WTC11 (cell line): ENCODE data around the gene PRDX6. TPM values are rescaled to one million over a fixed set of nuclear protein-coding genes. Genes with fewer than 3 reads are reported as not detected.

Experiments
- ATAC-seq: fragments of 200-7000 bp; cut with Tn5 transposase; 2 replicates; pipeline ENCODE4 v1.10.0; 2021; ENCODE audit warnings: mild to moderate bottlenecking, moderate library complexity
- CTCF ChIA-PET: fragments of 300-600 bp; sonication (Branson Sonifier 250); formaldehyde crosslinking; loops from one replicate; lab custom pipeline; 2021; ENCODE audit warnings: antibody characterized with exemption; lab: Charles Lee
- POLR2A ChIA-PET: fragments of 350-600 bp; sonication (Branson Sonifier 250); formaldehyde crosslinking; loops from one replicate; lab custom pipeline; 2021; ENCODE audit warnings: antibody characterized with exemption; lab: Charles Lee
- DNase-seq: peaks from one replicate; pipeline ENCODE4 v3.0.0; 2021; ENCODE audit warnings: low spot score
- H3K27ac Mint-ChIP-seq: 2 replicates; pipeline ENCODE4 v1.8.0; 2021; ENCODE audit warnings: mixed read lengths
- H3K27me3 Mint-ChIP-seq: 2 replicates; pipeline ENCODE4 v1.8.0; 2021; ENCODE audit warnings: low read depth, mild to moderate bottlenecking, moderate library complexity, mixed read lengths
- H3K36me3 Mint-ChIP-seq: 2 replicates; pipeline ENCODE4 v1.8.0; 2021; ENCODE audit warnings: mixed read lengths
- H3K4me1 Mint-ChIP-seq: 2 replicates; pipeline ENCODE4 v1.8.0; 2022; ENCODE audit warnings: mixed read lengths
- H3K4me3 Mint-ChIP-seq: 2 replicates; pipeline ENCODE4 v1.8.0; 2021; ENCODE audit warnings: mild to moderate bottlenecking, moderate library complexity, mixed read lengths
- H3K9me3 Mint-ChIP-seq: 2 replicates; pipeline ENCODE4 v1.8.0; 2021; ENCODE audit warnings: mixed read lengths
- ATF1 ChIP-seq: sonication (generic); formaldehyde crosslinking; IDR thresholded peaks from 2 replicates; pipeline ENCODE4 v1.8.1; 2023; ENCODE audit warnings: mild to moderate bottlenecking, moderate library complexity, missing genetic modification reagents
- CBFB ChIP-seq: sonication (generic); formaldehyde crosslinking; IDR thresholded peaks from 2 replicates; pipeline ENCODE4 v1.8.1; 2022; ENCODE audit warnings: mild to moderate bottlenecking, low read depth, missing genetic modification reagents
- NR3C1 ChIP-seq: sonication (generic); formaldehyde crosslinking; conservative IDR thresholded peaks from 2 replicates; pipeline ENCODE4 v1.8.1; 2023; ENCODE audit warnings: low read depth, mild to moderate bottlenecking, missing genetic modification reagents
- OVOL2 ChIP-seq: fragments of 250-450 bp; sonication (Bioruptor Pico); IDR thresholded peaks from 2 replicates; pipeline ENCODE4 v1.9.0; 2021; ENCODE audit warnings: mild to moderate bottlenecking, borderline replicate concordance
- PRRX2 ChIP-seq: fragments of 250-450 bp; sonication (Bioruptor Pico); IDR thresholded peaks from 2 replicates; pipeline ENCODE4 v1.8.0; 2021; ENCODE audit warnings: mild to moderate bottlenecking
- ZBTB21 ChIP-seq: sonication (generic); formaldehyde crosslinking; IDR thresholded peaks from 2 replicates; pipeline ENCODE4 v1.8.1; 2023; ENCODE audit warnings: mild to moderate bottlenecking, missing genetic modification reagents, borderline replicate concordance
- total RNA-seq: library from RNA; stranded (reverse); gene quantifications from 3 replicates; pipeline ENCODE4 v1.2.3, GENCODE V29; 2021
- TF ChIP-seq, protein P1 (sequence below): sonication (generic); formaldehyde crosslinking; IDR thresholded peaks from 2 replicates; pipeline ENCODE4 v1.8.0; 2023; ENCODE audit warnings: missing genetic modification reagents, mild to moderate bottlenecking, borderline replicate concordance
- TF ChIP-seq, protein P2 (sequence below): sonication (generic); formaldehyde crosslinking; IDR thresholded peaks from 2 replicates; pipeline ENCODE4 v1.8.0; 2022; ENCODE audit warnings: mild to moderate bottlenecking, missing genetic modification reagents
- TF ChIP-seq, protein P3 (sequence below): sonication (generic); formaldehyde crosslinking; IDR thresholded peaks from 2 replicates; pipeline ENCODE4 v1.8.1; 2022; ENCODE audit warnings: mild to moderate bottlenecking, missing genetic modification reagents, moderate library complexity, borderline replicate concordance
- TF ChIP-seq, protein P4 (sequence below): fragments of 200-600 bp; IDR thresholded peaks from 2 replicates; pipeline ENCODE4 v1.8.0; 2022; ENCODE audit warnings: antibody characterized with exemption
- TF ChIP-seq, protein P5 (sequence below): fragments of 250-450 bp; sonication (Bioruptor Pico); conservative IDR thresholded peaks from 2 replicates; pipeline ENCODE4 v1.9.0; 2021; ENCODE audit warnings: mild to moderate bottlenecking

PRDX6 gene
- total RNA-seq, 1 experiment from 2014 or later: 538 TPM

DNA sequence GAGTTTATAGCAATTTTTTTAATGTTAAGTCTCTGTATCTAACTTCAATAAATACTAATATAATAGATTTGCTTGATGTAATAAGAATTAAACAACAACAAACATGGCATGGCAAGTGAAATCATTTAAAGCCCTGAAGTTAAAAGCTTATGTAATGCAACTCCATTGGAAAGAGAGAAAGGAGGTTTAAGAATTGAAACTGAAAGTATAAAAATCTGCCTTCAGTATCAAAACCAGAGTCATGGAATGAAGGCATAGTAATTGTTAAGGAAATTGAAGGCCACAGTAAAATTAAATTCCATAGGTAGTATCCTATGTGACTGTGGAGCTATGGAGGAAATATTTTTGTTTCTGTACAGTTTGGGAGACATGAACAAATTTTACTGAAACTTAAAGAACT is 55.1 kb downstream of the PRDX6 start (continued):
- TF ChIP-seq, protein P1, sequence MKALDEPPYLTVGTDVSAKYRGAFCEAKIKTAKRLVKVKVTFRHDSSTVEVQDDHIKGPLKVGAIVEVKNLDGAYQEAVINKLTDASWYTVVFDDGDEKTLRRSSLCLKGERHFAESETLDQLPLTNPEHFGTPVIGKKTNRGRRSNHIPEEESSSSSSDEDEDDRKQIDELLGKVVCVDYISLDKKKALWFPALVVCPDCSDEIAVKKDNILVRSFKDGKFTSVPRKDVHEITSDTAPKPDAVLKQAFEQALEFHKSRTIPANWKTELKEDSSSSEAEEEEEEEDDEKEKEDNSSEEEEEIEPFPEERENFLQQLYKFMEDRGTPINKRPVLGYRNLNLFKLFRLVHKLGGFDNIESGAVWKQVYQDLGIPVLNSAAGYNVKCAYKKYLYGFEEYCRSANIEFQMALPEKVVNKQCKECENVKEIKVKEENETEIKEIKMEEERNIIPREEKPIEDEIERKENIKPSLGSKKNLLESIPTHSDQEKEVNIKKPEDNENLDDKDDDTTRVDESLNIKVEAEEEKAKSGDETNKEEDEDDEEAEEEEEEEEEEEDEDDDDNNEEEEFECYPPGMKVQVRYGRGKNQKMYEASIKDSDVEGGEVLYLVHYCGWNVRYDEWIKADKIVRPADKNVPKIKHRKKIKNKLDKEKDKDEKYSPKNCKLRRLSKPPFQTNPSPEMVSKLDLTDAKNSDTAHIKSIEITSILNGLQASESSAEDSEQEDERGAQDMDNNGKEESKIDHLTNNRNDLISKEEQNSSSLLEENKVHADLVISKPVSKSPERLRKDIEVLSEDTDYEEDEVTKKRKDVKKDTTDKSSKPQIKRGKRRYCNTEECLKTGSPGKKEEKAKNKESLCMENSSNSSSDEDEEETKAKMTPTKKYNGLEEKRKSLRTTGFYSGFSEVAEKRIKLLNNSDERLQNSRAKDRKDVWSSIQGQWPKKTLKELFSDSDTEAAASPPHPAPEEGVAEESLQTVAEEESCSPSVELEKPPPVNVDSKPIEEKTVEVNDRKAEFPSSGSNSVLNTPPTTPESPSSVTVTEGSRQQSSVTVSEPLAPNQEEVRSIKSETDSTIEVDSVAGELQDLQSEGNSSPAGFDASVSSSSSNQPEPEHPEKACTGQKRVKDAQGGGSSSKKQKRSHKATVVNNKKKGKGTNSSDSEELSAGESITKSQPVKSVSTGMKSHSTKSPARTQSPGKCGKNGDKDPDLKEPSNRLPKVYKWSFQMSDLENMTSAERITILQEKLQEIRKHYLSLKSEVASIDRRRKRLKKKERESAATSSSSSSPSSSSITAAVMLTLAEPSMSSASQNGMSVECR (CRISPR knock-in tag): no peak
- no peak for TF ChIP-seq PRRX2
- no peak for TF ChIP-seq ATF1

DNA sequence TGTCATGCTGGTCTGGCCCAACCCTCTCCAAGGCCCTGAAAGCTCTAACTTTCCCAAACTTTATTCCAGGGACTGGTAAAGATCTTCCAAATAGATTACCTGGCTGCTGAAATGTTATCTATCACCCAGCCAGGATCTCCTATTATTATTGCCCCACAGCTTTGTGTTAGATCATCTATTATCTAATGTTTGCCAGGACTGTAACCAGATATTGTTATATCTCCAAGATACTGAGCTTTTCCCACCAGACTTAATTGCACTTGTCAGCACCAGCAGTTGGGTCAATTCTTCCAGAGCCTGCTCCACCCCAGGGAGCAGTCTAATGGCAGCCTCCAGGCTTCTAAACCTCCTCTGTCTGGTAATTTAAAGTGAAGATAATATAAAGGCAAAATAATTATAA is 59.1 kb downstream of the PRDX6 start:
- H3K36me3 Mint-ChIP-seq: no peaks in the 10 kb centered on the region
- no peak overlapping the region for H3K27ac Mint-ChIP-seq
- CTCF ChIA-PET: interaction anchor here (1.1 kb wide), 1 partner anchor 133 kb away, joined by 3 read pairs; no protein-coding TSS in a partner anchor
- peaks cover 12% of the 10 kb centered on the region for H3K4me1 Mint-ChIP-seq
- no peak for DNase-seq
- no peaks in the 10 kb centered on the region for H3K27me3 Mint-ChIP-seq
- ATAC-seq: no peak
- POLR2A ChIA-PET: no interaction called here
- peaks cover 5% of the 10 kb centered on the region for H3K9me3 Mint-ChIP-seq
- no peak overlapping the region for H3K4me3 Mint-ChIP-seq
- TF ChIP-seq CBFB (no peak), ZBTB21 (CRISPR knock-in tag) (no peak), OVOL2 (CRISPR knock-in tag) (no peak), PRRX2 (no peak), NR3C1 (CRISPR knock-in tag) (no peak)
- TF ChIP-seq, protein P2, sequence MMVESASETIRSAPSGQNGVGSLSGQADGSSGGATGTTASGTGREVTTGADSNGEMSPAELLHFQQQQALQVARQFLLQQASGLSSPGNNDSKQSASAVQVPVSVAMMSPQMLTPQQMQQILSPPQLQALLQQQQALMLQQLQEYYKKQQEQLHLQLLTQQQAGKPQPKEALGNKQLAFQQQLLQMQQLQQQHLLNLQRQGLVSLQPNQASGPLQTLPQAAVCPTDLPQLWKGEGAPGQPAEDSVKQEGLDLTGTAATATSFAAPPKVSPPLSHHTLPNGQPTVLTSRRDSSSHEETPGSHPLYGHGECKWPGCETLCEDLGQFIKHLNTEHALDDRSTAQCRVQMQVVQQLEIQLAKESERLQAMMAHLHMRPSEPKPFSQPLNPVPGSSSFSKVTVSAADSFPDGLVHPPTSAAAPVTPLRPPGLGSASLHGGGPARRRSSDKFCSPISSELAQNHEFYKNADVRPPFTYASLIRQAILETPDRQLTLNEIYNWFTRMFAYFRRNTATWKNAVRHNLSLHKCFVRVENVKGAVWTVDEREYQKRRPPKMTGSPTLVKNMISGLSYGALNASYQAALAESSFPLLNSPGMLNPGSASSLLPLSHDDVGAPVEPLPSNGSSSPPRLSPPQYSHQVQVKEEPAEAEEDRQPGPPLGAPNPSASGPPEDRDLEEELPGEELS (CRISPR knock-in tag): no peak
- TF ChIP-seq, protein P3, sequence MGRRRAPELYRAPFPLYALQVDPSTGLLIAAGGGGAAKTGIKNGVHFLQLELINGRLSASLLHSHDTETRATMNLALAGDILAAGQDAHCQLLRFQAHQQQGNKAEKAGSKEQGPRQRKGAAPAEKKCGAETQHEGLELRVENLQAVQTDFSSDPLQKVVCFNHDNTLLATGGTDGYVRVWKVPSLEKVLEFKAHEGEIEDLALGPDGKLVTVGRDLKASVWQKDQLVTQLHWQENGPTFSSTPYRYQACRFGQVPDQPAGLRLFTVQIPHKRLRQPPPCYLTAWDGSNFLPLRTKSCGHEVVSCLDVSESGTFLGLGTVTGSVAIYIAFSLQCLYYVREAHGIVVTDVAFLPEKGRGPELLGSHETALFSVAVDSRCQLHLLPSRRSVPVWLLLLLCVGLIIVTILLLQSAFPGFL (CRISPR knock-in tag): no peak
- TF ChIP-seq, protein P4, sequence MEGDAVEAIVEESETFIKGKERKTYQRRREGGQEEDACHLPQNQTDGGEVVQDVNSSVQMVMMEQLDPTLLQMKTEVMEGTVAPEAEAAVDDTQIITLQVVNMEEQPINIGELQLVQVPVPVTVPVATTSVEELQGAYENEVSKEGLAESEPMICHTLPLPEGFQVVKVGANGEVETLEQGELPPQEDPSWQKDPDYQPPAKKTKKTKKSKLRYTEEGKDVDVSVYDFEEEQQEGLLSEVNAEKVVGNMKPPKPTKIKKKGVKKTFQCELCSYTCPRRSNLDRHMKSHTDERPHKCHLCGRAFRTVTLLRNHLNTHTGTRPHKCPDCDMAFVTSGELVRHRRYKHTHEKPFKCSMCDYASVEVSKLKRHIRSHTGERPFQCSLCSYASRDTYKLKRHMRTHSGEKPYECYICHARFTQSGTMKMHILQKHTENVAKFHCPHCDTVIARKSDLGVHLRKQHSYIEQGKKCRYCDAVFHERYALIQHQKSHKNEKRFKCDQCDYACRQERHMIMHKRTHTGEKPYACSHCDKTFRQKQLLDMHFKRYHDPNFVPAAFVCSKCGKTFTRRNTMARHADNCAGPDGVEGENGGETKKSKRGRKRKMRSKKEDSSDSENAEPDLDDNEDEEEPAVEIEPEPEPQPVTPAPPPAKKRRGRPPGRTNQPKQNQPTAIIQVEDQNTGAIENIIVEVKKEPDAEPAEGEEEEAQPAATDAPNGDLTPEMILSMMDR: no peak
- TF ChIP-seq, protein P5, sequence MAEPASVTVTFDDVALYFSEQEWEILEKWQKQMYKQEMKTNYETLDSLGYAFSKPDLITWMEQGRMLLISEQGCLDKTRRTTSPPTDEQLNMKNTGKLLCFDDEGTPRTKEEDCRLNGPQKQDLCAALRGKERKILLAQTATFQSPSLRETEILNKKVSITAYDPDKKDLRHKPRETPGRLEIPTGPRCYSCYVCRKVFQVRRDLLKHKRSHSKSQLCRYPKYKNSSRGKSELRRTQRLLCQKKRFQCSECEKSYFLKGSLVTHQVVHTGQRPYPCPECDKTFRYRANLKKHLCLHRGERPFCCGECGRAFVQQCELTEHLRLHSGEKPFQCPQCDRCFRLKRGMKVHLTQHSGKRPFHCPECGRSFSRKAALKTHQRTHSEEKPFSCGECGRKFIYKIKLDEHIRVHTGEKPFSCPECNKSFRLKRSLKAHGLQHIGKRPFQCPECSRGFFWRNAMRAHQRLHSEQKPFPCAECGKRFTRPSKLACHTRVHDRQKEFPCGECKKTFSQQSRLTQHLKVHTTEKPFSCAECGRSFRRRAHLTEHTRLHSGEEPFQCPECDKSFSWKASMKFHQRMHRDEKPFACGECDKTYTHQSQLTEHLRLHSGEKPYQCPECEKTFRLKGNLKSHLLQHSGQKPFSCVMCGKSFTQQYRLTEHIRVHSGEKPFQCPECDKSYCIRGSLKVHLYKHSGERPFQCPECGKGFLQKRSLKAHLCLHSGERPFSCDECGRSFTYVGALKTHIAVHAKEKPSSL (CRISPR knock-in tag): no peak

Other genes with a start within 250 kb of the PRDX6 start
- not detected in 3 replicates for gene SLC9C2, start 125.7 kb downstream of the PRDX6 start, total RNA-seq
- not detected in 3 replicates for gene TEX50, start 158.0 kb downstream of the PRDX6 start, total RNA-seq
- gene ANKRD45, start 192.5 kb downstream of the PRDX6 start, total RNA-seq: 1.1 to 2.2 TPM (median 1.3 TPM) in 3 replicates
- 10.4 to 12.5 TPM (median 12.1 TPM) in 3 replicates for gene KLHL20, start 237.6 kb downstream of the PRDX6 start, total RNA-seq